ENCODE measurements around the gene HOXD13.

HOXD13 gene

GRCh38 chr2:176095421-176095820 is 2.9 kb downstream of the HOXD13 start:
- DNase-seq: no peak

DNA sequence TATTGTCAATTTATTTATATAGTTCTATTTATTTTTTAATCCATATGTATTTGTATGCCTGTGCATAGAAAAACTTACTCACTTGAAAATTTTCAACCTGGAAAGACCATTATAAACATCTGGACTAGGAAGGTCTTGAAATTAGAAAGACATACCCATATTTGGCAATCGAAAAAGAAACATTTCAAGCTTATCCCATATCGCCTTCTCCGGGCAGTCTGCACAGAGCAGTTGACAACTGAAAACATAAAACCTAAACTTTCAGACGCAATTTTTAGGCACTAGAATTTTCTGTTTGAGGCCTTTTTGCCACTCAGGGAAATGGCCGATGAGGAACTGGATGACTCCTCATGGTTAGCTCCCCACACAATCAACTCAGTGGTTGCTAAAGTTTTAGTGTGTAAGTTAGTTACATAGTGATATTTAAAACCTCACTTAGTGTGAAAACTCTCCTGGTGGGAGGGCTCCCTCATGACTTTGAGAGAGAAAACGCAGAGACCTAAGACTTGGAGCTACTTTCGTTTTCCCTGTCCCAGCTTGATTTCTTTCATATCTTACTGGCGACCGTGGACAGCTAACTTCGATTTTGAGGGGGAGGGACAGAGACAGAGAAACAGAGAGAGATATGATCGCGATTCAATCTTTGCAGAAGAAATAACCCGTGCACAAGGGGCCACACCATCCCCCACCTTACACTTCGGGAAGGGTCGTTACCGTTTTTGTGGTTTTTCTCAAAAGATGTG is 3.9 kb downstream of the HOXD13 start:
- DNase-seq: no peak

DNA sequence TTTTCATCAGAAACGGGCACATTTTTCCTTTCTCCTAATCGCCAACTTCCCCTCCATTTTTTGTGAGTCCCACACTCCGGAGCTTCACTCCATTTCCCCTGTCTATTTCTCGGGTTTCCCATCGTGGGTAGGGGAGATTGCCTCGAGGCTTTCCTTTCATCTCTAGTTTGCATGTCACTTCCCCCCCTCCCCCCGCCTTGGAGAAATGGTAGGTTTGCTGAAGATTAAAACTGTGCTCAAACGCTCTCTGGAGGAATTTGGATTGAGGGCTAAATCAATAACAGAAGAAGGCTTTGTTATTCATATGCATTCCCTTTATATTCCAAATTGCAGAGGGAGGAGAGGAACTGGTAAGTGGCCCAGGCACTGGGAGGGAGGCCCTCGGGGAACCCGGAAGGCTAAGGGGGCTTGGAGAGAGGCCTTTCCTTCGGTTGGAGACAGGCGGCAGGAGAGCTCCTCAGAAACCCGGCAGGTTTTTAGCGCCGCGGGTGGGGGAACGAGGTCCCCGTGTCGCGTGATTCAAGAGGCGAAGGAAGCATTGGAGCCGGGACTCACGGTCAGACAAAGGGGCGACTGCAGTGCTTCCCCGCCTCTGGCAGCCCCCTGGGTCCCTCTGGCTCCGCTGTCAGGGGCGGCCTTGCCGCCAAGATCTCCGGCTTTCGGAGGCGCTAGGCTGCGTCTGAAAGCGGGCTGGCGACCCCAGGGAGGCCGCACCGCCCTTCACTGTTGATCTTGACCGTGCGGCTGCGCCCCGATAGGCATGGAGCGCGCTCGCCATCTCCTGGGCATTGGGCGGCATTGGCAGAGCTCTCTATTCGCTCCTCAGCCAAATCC is 4.7 kb downstream of the HOXD13 start:
- DNase-seq: peak; percentile 49

DNA sequence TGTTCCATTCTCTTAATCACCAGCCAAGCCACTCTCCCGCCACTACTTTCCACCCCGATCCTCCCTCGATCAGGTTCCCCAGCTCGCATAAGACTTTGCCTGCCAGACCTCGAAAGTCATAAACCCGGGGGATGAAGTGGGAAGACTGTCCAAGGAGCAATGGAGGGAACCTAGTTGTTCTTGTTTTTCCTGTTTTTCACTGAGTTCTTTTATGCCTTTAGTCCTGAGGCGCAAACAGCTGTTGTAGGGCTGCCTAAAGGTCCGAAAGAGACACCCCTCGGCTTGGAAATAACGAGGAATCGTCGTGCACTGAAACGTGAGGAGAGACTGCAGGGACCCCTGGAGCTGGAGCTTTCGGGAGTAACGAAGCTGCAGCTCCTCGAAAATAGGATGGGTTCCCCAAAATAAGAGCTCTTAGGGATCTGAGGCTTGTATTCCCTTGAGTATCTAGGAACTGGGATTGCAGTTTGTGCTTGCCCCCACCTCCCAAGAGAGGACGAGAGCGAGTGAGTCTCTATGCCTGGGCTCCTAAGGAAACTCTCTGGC is 5.4 kb downstream of the HOXD13 start:
- DNase-seq: no peak

GRCh38 chr2:176098366-176099158 is 6.0 kb downstream of the HOXD13 start:
- DNase-seq: no peak

GRCh38 chr2:176099159-176099727 is 6.7 kb downstream of the HOXD13 start:
- no peak for DNase-seq

- no peak for DNase-seq
Measured at GRCh38 chr2:176099728-176100546, 7.4 kb downstream of the HOXD13 start, which contains the start of gene HOXD12. HOXD12 (plus strand) TSS chr2:176099795; CDS start chr2:176099802, 7 bp downstream.

- no peak for DNase-seq
Measured at GRCh38 chr2:176100547-176101140, 8.1 kb downstream of the HOXD13 start.

- no peak for DNase-seq
Measured at GRCh38 chr2:176101216-176101830, 8.8 kb downstream of the HOXD13 start.

GRCh38 chr2:176101842-176102241 is 9.3 kb downstream of the HOXD13 start:
- DNase-seq: no peak

DNA sequence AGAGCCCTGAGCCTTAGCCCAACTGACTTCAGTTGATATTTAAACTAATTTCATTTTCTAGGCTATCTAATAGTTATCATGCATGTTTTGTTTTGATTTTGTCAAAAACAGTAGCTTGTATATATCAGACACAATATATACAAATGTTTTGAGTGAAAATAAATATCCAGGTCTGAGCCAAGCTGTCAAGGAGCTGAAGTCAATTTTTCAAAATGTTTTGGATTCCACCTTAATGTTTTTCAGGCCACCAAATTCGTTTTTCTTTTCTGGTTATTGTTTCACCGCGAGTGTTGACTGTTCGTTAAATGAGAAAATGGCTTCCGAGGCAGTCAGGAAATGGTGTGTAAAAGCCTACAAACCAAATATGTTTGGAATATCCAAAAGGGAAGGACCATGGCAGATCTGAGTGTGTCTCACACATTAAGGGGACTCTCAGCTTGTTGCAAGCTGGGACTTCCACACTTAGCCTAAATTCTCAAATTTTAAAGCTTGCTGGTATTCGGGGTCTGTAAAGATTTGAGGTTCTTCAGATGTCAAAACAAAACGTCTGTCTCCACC is 9.9 kb downstream of the HOXD13 start:
- DNase-seq: no peak

DNA sequence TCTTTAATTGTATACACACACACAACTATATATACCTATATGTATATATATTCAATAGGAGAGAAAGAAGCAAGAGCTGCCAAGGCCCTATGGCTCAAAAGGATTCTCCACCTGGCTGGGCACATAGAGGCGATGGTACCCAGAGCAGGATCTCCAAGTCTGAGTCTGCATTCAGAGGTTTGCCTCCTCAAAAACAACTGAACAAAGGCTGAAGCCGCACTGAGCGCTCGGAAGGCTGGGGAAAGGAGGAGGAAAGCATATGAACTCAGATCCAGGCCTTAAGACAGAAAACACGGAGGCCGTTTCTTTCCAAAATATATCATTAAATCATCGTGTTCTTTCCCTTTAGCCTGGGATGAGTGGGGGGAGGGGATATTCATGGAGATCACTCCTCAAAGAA is 10.7 kb downstream of the HOXD13 start:
- DNase-seq: no peak

- DNase-seq: no peak
Measured at GRCh38 chr2:176103742-176104315, 11.3 kb downstream of the HOXD13 start.

- no peak for DNase-seq
Measured at GRCh38 chr2:176104316-176105077, 12.0 kb downstream of the HOXD13 start.

- DNase-seq: no peak
Measured at GRCh38 chr2:176105078-176105729, 12.7 kb downstream of the HOXD13 start.

DNA sequence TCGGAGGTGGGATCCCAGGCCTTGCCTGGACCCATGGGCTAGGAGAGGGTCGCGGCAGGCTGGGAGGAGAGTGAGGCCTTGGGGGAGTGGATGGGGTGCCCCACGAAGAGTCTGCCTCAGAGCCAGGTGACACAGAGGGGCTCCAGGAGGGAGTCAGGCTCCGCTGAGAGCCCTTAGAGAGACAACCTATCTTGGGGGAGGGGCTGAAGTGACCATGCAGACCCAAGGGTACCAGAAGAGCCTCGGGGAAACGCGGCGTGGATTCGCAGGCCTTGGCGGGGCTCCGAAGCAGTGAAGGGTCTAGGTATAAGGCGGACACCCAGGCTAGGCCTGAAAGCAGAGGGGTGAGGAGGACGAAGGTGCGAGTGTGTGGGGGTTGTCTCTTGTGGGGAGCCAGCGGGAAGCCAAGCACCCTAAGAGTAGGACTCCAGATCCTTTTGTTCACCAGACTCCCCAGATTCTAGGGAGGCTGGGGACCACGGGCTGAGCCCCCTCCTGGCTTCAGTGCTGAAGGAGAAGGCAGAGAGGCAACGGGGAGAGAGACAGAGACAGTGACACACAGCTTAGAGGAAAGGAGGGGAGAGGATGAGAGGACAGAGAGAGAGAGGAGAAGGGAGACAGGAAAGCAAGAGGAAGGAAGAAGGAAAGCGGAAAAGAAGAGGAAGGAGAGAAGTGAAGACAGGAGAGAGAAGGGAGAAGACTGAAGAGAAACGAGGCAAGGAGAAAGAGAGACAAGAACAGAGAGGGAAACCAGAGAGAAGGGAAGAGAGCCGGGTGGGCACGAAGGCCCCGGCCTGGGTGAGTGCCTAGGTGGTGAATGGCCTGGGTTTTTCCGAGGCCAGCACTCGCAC is 13.4 kb downstream of the HOXD13 start:
- DNase-seq: no peak

Data from CD4-positive, alpha-beta T cell treated with Interleukin-4 for 4 hours (primary cell).